Omental fat pad (tissue), 4 donors: ENCODE results near the gene NYAP2. TPM values are rescaled to one million over a fixed set of nuclear protein-coding genes. Genes with fewer than 3 reads are reported as not detected.

Experiments
- ATAC-seq: fragments of 150-250 bp; one replicate; pipeline ENCODE4 v1.9.1; 2016; ENCODE audit warnings: mild to moderate bottlenecking, moderate library complexity; ENCODE audit not compliant: low FRiP score
- DNase-seq: peaks from one replicate; pipeline ENCODE4 v3.0.0-alpha.2; 2019; ENCODE audit warnings: low spot score
- total RNA-seq, 4 donors: library from RNA; depleted of rRNA; stranded (reverse); fragments of >200 nt; gene quantifications; one replicate each; pipeline ENCODE4 v1.1.0, GENCODE V29; 2016
- TF ChIP-seq, protein P1 (sequence below), 3 donors: fragments of 450-650 bp; IDR thresholded peaks; one replicate each; pipeline ENCODE4 v1.5.1; 2016 to 2017; ENCODE audit warnings: antibody characterized with exemption in 3 of 3, mild to moderate bottlenecking in 3 of 3, moderate library complexity in 2 of 3

Gene NYAP2
- total RNA-seq, 4 donors from 2014 or later: not detected

DNA sequence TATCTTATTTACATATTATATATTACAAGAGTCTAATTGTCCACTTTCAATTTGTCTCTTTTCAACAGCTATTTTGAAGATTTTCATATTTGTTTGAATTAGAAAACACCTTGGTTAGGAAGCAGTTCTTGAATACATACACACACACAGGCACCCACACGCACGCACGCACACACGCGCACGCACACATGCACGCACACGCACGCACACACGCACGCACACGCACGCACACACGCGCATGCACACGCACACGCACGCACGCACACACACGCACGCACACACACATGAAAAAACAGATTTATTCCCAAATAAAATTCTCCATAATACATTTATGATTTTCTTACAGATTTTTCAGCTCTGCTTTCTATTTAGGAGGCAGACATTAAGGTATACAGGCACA is 220.7 kb downstream of the NYAP2 start:
- DNase-seq (no peak), ATAC-seq (no peak)
- TF ChIP-seq, protein P1, sequence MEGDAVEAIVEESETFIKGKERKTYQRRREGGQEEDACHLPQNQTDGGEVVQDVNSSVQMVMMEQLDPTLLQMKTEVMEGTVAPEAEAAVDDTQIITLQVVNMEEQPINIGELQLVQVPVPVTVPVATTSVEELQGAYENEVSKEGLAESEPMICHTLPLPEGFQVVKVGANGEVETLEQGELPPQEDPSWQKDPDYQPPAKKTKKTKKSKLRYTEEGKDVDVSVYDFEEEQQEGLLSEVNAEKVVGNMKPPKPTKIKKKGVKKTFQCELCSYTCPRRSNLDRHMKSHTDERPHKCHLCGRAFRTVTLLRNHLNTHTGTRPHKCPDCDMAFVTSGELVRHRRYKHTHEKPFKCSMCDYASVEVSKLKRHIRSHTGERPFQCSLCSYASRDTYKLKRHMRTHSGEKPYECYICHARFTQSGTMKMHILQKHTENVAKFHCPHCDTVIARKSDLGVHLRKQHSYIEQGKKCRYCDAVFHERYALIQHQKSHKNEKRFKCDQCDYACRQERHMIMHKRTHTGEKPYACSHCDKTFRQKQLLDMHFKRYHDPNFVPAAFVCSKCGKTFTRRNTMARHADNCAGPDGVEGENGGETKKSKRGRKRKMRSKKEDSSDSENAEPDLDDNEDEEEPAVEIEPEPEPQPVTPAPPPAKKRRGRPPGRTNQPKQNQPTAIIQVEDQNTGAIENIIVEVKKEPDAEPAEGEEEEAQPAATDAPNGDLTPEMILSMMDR (IDR thresholded peaks at IDR 0.05): no peak

- DNase-seq (no peak), ATAC-seq (no peak)
- TF ChIP-seq, protein P1 (IDR thresholded peaks at IDR 0.05): no peak
These were observed 231.5 kb downstream of the NYAP2 start for GRCh38 chr2:225630824-225631533.

GRCh38 chr2:225632351-225632750 is 232.8 kb downstream of the NYAP2 start:
- ATAC-seq: no peak
- TF ChIP-seq, protein P1 (IDR thresholded peaks at IDR 0.05): no peak
- DNase-seq: no peak

DNA sequence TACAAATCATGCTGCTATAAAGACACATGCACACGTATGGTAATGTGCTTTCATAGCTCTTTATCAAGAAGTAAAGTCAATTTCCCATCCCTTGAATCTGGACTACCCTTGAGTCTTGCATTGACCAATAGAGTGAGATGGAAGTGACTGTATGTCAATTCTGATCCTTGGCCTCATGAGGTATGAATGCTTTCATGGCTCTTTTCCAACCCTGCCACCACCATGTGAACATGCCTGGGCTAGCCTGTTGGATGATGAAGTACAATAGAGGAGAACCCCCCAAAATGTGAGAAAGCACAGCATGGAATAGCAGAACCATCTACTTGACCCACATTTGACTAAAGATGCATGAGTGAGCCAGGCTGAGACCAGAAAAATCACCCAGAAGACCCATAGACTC is 237.0 kb downstream of the NYAP2 start:
- TF ChIP-seq, protein P1 (IDR thresholded peaks at IDR 0.05): no peak
- no peak for ATAC-seq
- no peak for DNase-seq

DNA sequence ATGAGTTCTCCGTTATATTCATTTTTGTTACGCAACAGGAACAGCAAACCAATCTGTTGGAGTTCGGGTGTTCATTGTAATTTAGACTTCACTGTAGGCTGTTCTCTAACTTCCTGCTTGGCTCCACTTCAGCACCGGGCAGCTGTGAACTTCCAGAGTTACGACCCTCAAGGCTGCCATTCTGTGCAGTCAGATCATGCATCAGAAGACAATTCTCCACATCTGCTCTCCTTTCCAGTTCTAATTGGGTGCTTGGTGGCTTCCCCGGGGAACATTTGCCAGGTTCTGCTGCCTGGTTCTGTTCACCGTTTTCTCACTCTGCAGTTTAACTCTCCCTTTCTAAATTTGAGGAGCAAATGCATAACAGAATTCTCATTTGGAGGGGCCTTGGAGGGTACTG is 237.7 kb downstream of the NYAP2 start:
- TF ChIP-seq, protein P1 (IDR thresholded peaks at IDR 0.05): no peak
- no peak for ATAC-seq
- no peak for DNase-seq

GRCh38 chr2:225640550-225640949 is 241.0 kb downstream of the NYAP2 start:
- TF ChIP-seq, protein P1 (IDR thresholded peaks at IDR 0.05): no peak
- no peak for ATAC-seq
- DNase-seq: no peak

DNA sequence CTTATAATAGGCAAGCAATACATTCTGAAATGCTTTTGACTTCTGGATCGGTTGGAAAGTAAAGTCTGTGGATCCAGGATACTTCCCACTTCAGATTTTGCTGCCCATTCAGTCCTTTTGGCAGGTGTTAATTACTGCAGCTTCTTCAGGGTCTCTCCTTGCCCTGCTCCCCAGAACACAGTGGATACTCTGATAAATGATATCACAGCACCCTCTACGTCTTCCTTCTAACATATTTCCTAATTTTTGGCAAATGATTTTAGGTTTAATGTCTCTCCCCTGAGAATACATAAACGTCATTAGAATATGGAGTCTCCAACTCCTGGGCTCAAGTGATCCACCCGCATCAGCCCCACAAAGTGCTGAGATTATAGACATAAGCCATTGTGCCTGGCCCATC is 249.8 kb downstream of the NYAP2 start:
- TF ChIP-seq, protein P1 (IDR thresholded peaks at IDR 0.05): no peak
- DNase-seq (no peak), ATAC-seq (no peak)
